Subcutaneous abdominal adipose tissue (tissue), 5 donors: ENCODE measurements around the gene MRC1.

Experiments used
- H3K27ac ChIP-seq: one replicate; pipeline ENCODE4 v1.7.0; 2013; ENCODE audit warnings: low read depth, mild to moderate bottlenecking, inconsistent platforms, low read length, moderate library complexity
- H3K27me3 ChIP-seq, 5 donors: one replicate each; pipeline ENCODE4 v1.7.0; 2013; ENCODE audit warnings: low read length in 5 of 5, inconsistent platforms in 1 of 5; ENCODE audit not compliant: control insufficient read depth in 5 of 5, insufficient read depth in 4 of 5
- H3K36me3 ChIP-seq, 5 donors: one replicate each; pipeline ENCODE4 v1.7.0; 2013; ENCODE audit warnings: low read length in 5 of 5; ENCODE audit not compliant: control insufficient read depth in 5 of 5, insufficient read depth in 5 of 5
- H3K4me1 ChIP-seq, 5 donors: one replicate each; pipeline ENCODE4 v1.7.0; 2013; ENCODE audit warnings: low read length in 5 of 5, mild to moderate bottlenecking in 3 of 5, moderate library complexity in 1 of 5; ENCODE audit not compliant: control insufficient read depth in 5 of 5, insufficient read depth in 5 of 5
- H3K4me3 ChIP-seq, 5 donors: one replicate each; pipeline ENCODE4 v1.7.0; 2013; ENCODE audit warnings: low read length in 5 of 5, low read depth in 1 of 5
- H3K9ac ChIP-seq, 5 donors: one replicate each; pipeline ENCODE4 v1.7.0; 2013; ENCODE audit warnings: low read length in 5 of 5, mild to moderate bottlenecking in 4 of 5, moderate library complexity in 3 of 5
- H3K9me3 ChIP-seq, 5 donors: one replicate each; pipeline ENCODE4 v1.7.0; 2013; ENCODE audit warnings: low read length in 5 of 5; ENCODE audit not compliant: control insufficient read depth in 5 of 5
- donor health status: healthy.
- donor health status: healthy.
- donor health status: healthy.
- donor health status: healthy.
- donor health status: healthy.

The MRC1 gene

DNA sequence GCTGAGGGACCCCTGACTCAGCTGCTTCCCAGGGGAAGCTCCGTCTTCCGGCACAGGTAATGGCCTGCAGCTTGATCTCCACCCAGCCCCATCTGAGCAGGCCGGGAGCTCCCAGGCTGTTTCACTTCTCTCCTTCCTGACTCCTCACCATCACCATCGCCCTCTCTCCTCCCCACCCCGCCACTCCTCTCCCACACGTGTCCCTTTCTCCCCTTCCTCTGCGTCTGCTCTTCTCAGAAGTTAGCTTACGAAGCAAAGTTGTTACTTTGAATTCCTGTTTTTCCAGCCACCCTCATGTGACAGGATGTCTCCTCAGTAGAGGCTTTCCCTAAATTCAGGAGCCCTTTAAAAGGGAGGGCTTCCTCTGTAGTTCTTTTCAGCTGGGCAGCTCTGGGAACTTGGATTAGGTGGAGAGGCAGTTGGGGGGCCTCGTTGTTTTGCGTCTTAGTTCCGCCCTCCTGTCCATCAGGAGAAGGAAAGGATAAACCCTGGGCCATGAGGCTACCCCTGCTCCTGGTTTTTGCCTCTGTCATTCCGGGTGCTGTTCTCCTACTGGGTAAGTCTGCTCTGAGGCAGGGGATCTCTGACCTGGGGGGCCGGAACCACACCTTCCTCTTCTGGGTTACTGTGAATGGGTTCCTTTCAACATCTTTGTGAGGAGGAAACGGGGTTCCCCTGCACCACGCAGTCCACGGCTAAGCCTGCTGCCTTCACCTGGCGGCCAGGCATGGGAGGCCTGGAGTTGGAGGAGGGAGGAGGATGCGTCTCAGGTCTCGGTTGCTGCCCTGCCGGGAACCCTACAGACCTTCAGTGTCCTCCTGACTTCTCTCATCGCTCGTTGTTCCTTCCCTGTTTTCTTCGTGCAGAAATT lies at the start of gene MRC1:
TSS of gene MRC1 (plus strand) at position 378 of the 871 bp plus-strand sequence. CDS start at position 496, 118 bp downstream.
- H3K4me1 ChIP-seq: peaks cover 0 to 20% (median 0%) of the 10 kb centered on the region in 5 donors
- peaks cover 0 to 3% (median 0%) of the 10 kb centered on the region in 5 donors for H3K27me3 ChIP-seq
- peaks cover 0 to 2% (median 0%) of the 10 kb centered on the region in 5 donors for H3K9me3 ChIP-seq
- peak within 1 kb of the TSS in 3 of 5 donors; percentile 38 to 67 (median 42) for H3K9ac ChIP-seq
- peak within 1 kb of the TSS; percentile 30 to 64 (median 58) for H3K4me3 ChIP-seq
- no peaks in the 10 kb centered on the region for H3K36me3 ChIP-seq
- no peak within 1 kb of the TSS for H3K27ac ChIP-seq

GRCh38 chr10:17764142-17764541 lies 45.0 kb upstream of the MRC1 start:
- Histone ChIP-seq H3K9me3 (no peaks in the 10 kb centered on the region), H3K36me3 (no peaks in the 10 kb centered on the region), H3K4me3 (no peak overlapping the region), H3K9ac (no peak overlapping the region), H3K27me3 (no peaks in the 10 kb centered on the region), H3K4me1 (peaks cover 0 to 5% (median 4%) of the 10 kb centered on the region in 5 donors), H3K27ac (no peak overlapping the region)

GRCh38 chr10:17765602-17766001 lies 43.5 kb upstream of the MRC1 start:
- H3K27me3 ChIP-seq: no peaks in the 10 kb centered on the region
- H3K36me3 ChIP-seq: no peaks in the 10 kb centered on the region
- no peaks in the 10 kb centered on the region for H3K9me3 ChIP-seq

DNA sequence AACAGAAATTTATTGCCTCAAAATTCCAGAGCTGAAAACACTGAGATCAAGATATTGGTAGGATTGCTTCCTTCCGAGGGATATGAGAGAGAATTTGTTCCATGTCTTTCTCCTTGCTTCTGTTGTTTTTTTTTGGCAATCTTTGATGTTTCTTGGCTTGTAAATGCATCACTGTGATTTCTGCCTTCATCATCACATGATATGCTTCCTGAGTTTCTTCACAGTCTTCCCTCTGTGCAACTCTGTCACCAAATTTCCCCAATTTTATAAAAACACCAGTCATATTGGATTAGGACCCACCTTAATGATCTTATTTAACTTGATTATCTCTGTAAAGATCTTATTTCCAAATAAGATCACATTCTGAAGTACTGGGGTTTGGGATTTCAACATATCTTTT lies 42.4 kb upstream of the MRC1 start:
- H3K9me3 ChIP-seq: no peaks in the 10 kb centered on the region
- H3K27ac ChIP-seq: no peak overlapping the region
- no peak overlapping the region for H3K9ac ChIP-seq
- H3K4me3 ChIP-seq: no peak overlapping the region
- H3K36me3 ChIP-seq: no peaks in the 10 kb centered on the region
- H3K4me1 ChIP-seq: peaks cover 0 to 5% (median 0%) of the 10 kb centered on the region in 5 donors
- no peaks in the 10 kb centered on the region for H3K27me3 ChIP-seq

More at GRCh38 chr10:17765602-17766001, 43.5 kb upstream of the MRC1 start:
- no peak overlapping the region for H3K4me3 ChIP-seq
- no peak overlapping the region for H3K9ac ChIP-seq
- peaks cover 0 to 4% (median 0%) of the 10 kb centered on the region in 5 donors for H3K4me1 ChIP-seq
- no peak overlapping the region for H3K27ac ChIP-seq

DNA sequence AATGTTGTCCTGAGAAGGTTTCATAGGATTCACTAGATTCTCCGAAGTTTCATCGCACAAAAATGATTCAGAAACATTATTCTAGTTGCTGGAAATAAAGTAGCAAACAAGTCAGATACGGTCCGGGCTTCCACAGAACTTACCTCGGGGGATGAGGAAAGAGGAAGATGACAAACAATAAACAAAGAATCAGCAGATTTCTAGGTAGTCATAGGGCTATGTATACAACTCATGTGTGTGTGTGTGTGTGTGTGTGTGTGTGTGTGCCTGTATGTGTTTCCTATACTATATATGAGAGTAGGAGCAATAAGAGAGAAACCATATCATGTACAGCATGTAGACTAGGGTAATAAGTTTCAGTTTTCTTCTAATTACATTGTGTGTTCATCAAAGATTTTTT lies 40.7 kb upstream of the MRC1 start:
- Histone ChIP-seq H3K9ac (no peak overlapping the region), H3K4me1 (peaks cover 0 to 8% (median 0%) of the 10 kb centered on the region in 5 donors), H3K9me3 (no peaks in the 10 kb centered on the region), H3K36me3 (no peaks in the 10 kb centered on the region), H3K27me3 (no peaks in the 10 kb centered on the region), H3K27ac (no peak overlapping the region), H3K4me3 (no peak overlapping the region)

DNA sequence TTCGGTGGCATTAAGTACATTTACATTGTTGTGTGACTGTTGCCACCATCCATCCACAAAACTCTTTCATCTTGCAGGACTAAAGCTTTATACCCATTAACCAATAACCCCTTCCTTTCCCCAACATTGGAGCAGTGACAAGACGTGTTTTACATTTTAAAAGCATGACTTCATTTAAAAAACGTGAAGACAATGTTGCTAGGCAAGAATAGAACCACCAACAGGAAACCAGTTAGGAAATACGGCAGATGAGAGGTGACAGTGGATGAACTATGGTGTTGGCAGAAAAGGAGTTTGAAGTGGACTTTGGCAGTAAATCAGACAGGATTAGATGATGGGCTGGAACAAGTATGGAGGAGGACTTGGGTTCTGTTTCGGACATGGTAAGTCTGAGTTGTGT lies 40.2 kb upstream of the MRC1 start:
- Histone ChIP-seq H3K36me3 (no peaks in the 10 kb centered on the region), H3K27ac (no peak overlapping the region), H3K4me3 (no peak overlapping the region), H3K9me3 (no peaks in the 10 kb centered on the region), H3K27me3 (no peaks in the 10 kb centered on the region), H3K4me1 (peaks cover 0 to 8% (median 0%) of the 10 kb centered on the region in 5 donors), H3K9ac (no peak overlapping the region)

- Histone ChIP-seq H3K27ac (no peak overlapping the region), H3K9me3 (no peaks in the 10 kb centered on the region), H3K4me1 (peaks cover 0 to 8% (median 0%) of the 10 kb centered on the region in 5 donors), H3K36me3 (no peaks in the 10 kb centered on the region), H3K4me3 (no peak overlapping the region), H3K9ac (no peak overlapping the region), H3K27me3 (no peaks in the 10 kb centered on the region)
Observed at GRCh38 chr10:17771017-17771416, 38.1 kb upstream of the MRC1 start.

GRCh38 chr10:17779784-17780183 lies 29.4 kb upstream of the MRC1 start:
- no peaks in the 10 kb centered on the region for H3K36me3 ChIP-seq
- no peak overlapping the region for H3K4me3 ChIP-seq
- H3K9me3 ChIP-seq: no peaks in the 10 kb centered on the region
- no peak overlapping the region for H3K27ac ChIP-seq
- H3K27me3 ChIP-seq: no peaks in the 10 kb centered on the region
- H3K9ac ChIP-seq: no peak overlapping the region
- peaks cover 0 to 15% (median 9%) of the 10 kb centered on the region in 5 donors for H3K4me1 ChIP-seq

DNA sequence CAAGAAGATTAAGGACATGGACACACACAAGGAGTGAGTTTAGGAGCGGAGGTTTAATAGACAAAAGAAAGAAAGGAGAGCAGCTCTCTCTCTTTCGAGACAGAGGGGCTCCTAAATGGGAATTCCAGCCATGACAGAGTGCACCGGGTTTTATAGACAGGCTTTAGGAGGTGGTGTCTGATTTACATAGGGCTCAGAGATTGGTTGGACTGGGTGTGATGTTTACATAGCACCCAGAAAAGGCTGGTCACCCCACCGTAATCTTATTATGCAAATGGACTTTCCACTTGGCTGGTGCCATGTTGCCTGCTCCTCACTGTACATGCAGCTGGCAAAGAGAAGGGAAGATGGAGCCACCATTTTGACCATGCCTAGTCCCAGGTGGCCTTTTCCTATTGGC lies 28.4 kb upstream of the MRC1 start:
- H3K36me3 ChIP-seq: no peaks in the 10 kb centered on the region
- no peak overlapping the region for H3K4me3 ChIP-seq
- H3K27ac ChIP-seq: no peak overlapping the region
- H3K4me1 ChIP-seq: peaks cover 0 to 15% (median 9%) of the 10 kb centered on the region in 5 donors
- no peaks in the 10 kb centered on the region for H3K9me3 ChIP-seq
- H3K9ac ChIP-seq: no peak overlapping the region
- H3K27me3 ChIP-seq: no peaks in the 10 kb centered on the region

DNA sequence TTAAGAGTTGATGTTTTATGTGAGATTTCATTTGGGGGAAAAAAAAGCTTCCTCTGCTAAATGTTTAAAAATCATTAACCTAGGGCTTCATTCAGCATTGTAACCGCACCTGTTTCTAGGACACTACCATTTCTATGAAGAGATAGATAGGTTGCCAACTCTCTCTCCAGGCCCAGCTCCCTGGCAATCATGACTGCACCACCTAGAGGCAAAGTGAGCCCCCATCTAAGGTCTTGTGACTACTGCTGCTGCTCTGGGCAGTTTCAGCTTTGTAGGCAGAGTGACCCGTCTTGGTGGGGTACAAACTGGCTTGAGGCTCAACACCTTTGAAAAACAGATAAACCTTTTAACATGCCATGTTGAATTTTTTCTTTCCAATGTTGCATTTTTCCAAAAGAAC lies 27.3 kb upstream of the MRC1 start:
- Histone ChIP-seq H3K27ac (no peak overlapping the region), H3K9ac (no peak overlapping the region), H3K36me3 (no peaks in the 10 kb centered on the region), H3K9me3 (no peaks in the 10 kb centered on the region), H3K27me3 (no peaks in the 10 kb centered on the region), H3K4me1 (peaks cover 0 to 15% (median 9%) of the 10 kb centered on the region in 5 donors), H3K4me3 (no peak overlapping the region)
